Uterus (tissue), 2 donors: ENCODE measurements around the gene PANX2.

ENCODE experiments used
- POLR2A ChIP-seq, 2 donors: fragments of 450-650 bp; IDR thresholded peaks; one replicate each; pipeline ENCODE4 v1.6.1; 2016; ENCODE audit warnings: antibody characterized with exemption in 2 of 2, mild to moderate bottlenecking in 1 of 2, moderate library complexity in 1 of 2
- TF ChIP-seq, protein P1 (sequence below), 4 experiments: fragments of 200-600 bp in 2 of 4; fragments of 450-650 bp in 2 of 4; sonication (generic) in 2 of 4; IDR thresholded peaks; one replicate each; pipeline ENCODE4 v1.5.1; 2016 to 2019; ENCODE audit warnings: antibody characterized with exemption in 4 of 4, mild to moderate bottlenecking in 2 of 4, moderate library complexity in 1 of 4

GRCh38 chr22:50217543-50218152, 47.1 kb downstream of the PANX2 start:
- TF ChIP-seq POLR2A (IDR thresholded peaks at IDR 0.05), result no peak
- TF ChIP-seq, protein P1, sequence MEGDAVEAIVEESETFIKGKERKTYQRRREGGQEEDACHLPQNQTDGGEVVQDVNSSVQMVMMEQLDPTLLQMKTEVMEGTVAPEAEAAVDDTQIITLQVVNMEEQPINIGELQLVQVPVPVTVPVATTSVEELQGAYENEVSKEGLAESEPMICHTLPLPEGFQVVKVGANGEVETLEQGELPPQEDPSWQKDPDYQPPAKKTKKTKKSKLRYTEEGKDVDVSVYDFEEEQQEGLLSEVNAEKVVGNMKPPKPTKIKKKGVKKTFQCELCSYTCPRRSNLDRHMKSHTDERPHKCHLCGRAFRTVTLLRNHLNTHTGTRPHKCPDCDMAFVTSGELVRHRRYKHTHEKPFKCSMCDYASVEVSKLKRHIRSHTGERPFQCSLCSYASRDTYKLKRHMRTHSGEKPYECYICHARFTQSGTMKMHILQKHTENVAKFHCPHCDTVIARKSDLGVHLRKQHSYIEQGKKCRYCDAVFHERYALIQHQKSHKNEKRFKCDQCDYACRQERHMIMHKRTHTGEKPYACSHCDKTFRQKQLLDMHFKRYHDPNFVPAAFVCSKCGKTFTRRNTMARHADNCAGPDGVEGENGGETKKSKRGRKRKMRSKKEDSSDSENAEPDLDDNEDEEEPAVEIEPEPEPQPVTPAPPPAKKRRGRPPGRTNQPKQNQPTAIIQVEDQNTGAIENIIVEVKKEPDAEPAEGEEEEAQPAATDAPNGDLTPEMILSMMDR (IDR thresholded peaks at IDR 0.05), result no peak
